GM12873 (cell line): Measurements from ENCODE around the gene SWSAP1.

Source experiments
- TF ChIP-seq, protein P1 (sequence below): IDR thresholded peaks from 2 replicates; pipeline ENCODE4 v1.5.1; 2012; ENCODE audit warnings: low read depth, mild to moderate bottlenecking, moderate library complexity, low read length, control low read depth; ENCODE audit not compliant: insufficient read depth; ENCODE audit errors: missing control alignments

SWSAP1 gene

DNA sequence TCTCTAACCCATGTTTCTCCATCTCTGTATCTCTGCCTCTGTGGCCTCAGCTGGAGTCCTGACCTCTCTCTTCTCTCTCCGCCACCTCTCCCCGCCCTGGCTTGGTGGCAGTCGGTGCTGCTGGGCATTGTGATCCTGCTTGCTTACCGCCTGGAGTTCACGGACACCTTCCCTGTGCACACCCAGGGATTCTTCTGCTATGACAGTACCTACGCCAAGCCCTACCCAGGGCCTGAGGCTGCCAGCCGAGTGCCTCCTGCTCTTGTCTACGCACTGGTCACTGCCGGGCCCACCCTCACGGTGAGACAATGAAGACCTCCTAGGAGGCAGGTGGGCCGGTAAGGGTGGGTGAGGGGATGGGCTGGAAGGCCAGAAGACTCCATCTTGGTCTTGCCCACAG is 15.0 kb upstream of the SWSAP1 start:
- TF ChIP-seq, protein P1, sequence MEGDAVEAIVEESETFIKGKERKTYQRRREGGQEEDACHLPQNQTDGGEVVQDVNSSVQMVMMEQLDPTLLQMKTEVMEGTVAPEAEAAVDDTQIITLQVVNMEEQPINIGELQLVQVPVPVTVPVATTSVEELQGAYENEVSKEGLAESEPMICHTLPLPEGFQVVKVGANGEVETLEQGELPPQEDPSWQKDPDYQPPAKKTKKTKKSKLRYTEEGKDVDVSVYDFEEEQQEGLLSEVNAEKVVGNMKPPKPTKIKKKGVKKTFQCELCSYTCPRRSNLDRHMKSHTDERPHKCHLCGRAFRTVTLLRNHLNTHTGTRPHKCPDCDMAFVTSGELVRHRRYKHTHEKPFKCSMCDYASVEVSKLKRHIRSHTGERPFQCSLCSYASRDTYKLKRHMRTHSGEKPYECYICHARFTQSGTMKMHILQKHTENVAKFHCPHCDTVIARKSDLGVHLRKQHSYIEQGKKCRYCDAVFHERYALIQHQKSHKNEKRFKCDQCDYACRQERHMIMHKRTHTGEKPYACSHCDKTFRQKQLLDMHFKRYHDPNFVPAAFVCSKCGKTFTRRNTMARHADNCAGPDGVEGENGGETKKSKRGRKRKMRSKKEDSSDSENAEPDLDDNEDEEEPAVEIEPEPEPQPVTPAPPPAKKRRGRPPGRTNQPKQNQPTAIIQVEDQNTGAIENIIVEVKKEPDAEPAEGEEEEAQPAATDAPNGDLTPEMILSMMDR: no peak

DNA sequence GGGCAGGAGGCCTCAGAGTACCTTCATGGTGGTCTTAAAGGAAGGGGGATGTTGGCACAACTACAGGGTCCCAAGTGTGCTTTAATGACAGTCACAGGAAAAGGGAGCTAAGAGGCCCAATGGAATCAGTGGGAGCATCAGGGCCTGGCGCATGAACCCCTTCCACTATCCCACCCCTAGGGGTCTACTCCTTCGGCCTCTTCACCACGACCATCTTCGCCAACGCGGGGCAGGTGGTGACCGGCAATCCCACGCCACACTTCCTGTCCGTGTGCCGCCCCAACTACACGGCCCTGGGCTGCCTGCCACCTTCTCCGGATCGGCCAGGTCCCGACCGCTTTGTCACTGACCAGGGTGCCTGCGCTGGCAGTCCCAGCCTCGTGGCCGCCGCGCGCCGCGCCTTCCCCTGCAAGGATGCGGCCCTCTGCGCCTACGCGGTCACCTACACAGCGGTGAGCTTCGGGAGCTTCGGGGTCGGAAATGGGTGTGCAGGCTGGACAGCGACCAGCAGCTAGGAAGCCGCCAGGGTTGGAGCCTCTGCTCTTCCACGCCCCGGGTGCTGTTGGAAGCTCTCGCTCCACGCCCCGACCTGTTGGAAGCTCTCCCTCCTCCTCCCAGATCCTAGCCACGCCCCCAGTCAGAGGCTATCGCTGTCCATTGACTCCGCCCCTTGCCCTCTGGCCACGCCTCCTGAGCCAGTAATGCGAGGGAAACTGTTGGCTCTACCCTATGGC is 13.3 kb upstream of the SWSAP1 start:
- TF ChIP-seq, protein P1: no peak

DNA sequence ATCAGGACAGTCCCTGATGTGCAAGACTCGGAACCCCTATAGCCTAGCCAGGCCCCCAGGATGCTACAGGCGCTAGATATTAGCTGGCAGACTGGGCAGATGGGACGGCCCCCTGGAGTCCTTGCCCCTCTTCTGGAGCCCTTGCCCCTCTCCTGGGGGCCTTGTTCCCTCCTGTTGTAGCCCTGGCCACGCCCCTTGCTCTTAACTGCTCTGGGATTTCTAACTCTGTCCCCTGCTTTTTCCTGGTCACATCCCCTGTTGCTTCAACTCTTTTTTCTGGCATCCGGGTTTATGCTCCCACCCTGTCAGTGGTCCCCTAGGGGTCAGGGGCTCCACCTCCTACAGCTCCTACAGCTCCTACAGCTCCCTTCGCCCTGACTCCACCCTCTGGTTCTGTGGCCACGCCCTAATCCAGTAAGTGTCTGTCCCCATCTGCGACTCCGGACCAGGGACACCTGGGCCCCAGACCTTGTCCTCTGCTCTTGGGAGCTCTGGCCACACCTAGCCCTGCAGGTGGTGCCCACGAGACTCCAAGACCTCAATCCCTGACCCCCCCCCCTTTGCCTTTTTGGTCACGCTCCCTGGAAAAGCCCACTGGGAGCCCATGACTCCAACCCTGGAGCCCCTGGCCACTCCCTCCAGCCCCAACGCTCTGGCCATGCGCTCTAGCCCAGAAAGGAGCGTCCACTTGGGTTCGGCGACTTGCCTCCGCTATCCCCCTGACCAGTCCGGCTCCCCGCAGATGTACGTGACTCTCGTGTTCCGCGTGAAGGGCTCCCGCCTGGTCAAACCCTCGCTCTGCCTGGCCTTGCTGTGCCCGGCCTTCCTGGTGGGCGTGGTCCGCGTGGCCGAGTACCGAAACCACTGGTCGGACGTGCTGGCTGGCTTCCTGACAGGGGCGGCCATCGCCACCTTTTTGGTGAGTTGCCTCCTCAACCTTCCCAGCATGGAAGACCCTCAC is 12.4 kb upstream of the SWSAP1 start:
- TF ChIP-seq, protein P1: no peak

DNA sequence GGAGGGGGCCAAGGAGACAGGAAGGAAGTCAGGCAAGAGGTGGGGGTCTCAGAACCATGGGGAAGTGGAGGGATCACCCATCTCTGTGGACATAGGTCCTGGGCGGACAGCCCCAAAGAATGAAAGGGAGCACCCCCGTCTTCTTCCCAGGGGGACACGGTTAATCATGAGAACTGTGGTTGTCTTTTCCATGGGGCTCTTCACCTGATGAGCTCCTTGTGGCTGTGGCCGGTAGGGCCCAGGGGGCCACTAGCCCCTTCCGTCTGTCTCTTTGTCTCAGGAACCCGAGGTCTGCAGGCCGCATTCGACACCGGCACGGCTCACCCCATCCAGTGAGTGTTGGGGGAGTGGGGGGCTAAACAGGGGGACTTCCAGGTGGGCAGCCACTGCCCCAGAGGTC is 10.6 kb upstream of the SWSAP1 start:
- TF ChIP-seq, protein P1: no peak

DNA sequence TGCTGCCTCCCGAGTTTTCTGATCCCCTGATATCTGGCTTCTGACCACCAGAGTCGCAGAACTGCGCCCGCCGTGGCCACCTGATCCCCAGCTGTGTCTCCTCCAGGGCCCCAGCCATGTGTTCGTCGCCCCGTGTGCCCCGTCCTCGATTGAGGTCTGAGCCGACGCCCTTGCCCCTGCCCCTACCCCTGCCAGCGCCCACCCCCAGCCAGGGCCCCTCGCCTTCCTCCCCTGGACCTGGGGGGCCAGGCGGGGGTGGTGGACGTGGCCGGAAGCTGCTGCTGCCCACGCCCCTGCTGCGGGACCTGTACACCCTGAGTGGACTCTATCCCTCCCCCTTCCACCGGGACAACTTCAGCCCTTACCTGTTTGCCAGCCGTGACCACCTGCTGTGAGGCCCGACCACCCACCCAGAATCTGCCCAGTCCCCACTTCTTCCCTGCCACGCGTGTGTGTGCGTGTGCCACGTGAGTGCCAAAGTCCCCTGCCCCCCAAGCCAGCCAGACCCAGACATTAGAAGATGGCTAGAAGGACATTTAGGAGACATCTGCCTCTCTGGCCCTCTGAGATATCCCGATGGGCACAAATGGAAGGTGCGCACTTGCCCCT is 10.1 kb upstream of the SWSAP1 start:
- TF ChIP-seq, protein P1: no peak

DNA sequence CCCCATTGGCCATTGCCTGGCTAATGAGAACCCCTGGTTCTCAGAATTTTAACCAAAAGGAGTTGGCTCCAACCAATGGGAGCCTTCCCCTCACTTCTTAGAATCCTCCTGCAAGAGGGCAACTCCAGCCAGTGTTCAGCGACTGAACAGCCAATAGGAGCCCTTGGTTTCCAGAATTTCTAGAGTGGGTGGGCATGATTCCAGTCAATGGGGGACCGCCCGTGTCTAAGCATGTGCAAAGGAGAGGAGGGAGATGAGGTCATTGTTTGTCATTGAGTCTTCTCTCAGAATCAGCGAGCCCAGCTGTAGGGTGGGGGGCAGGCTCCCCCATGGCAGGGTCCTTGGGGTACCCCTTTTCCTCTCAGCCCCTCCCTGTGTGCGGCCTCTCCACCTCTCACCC is 9.5 kb upstream of the SWSAP1 start:
- TF ChIP-seq, protein P1: no peak

DNA sequence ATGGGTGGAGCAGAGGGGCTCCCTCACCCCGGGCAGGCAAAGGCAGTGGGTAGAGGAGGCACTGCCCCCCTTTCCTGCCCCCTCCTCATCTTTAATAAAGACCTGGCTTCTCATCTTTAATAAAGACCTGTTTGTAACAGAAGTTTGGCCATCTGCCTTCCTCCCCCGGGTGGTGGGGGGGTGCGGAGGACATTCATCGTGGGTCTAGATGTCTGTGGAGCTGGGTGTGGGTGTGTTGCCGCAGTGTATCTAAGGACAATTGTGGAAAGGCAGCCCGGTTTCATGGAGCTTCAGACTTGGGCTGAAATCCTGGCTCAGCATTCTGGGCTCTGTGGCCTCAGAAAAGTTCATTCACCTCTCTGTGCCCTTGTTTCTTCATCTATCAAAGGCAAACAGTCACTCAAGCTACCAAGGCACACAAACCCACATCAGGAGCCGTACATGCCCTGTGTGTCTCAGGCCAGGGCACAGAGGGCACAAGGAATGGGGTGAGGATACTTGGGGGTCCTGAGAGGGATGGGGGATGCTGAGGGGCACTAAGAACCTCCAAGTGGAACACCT is 8.8 kb upstream of the SWSAP1 start:
- TF ChIP-seq, protein P1: no peak
